HG03045 (cell line): ENCODE measurements around the gene ENOX1.

Source experiments
- ATAC-seq: cut with Tn5 transposase; IDR thresholded peaks from one replicate; pipeline ENCODE4 v1.9.1; 2021; ENCODE audit warnings: mild to moderate bottlenecking, moderate library complexity; ENCODE audit not compliant: unreplicated experiment

The ENOX1 gene

GRCh38 chr13:43611281-43612273 is 175.2 kb downstream of the ENOX1 start:
- no peak for ATAC-seq

GRCh38 chr13:43608400-43609137 is 178.2 kb downstream of the ENOX1 start:
- ATAC-seq = no peak

DNA sequence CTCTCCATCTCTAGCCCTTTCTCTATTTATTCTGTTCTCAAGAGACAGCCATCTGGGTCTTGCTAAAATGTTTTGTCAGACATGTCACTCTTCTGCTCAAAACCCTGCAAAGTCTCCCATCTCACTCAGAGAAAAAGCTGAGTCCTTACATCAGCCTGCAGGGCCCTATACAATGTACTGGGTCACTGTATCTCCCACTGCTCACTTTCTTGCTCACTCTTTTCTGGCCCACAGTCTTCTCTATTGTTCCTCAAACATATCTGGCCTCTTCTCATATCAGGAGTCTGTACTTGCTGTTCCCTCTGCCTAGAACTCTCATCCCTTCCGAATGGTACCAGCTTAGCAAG is 189.2 kb downstream of the ENOX1 start:
- no peak for ATAC-seq

DNA sequence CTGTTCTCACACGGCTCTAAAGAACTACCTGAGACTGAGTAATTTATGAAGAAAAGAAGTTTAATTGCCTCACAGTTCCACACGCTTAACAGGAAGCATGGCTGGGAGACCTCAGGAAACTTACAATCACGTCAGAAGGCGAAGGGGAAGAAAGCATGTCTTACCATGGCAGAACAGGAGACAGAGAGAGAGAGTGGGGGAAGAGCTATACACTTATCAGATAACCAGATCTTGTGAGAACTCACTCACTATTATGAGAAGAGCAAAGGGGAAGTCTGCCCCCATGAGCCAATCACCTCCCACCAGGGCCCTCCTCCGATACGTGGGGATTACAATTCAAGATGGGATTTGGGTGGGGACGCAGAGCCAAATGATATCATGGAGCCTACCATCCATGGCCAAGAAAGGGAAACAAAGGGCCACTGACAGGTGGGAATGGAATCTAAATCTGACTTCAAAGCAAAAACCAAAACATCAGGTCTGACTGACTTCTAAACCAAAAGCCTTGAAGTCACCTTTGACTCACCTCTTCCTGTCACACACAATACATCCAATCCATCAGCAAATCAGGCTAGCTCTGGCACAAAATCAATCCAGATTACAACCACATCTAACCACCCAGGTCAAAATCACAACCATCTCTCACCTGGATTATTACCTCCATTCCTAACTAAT is 189.7 kb downstream of the ENOX1 start:
- no peak for ATAC-seq

GRCh38 chr13:43596006-43596405 is 190.8 kb downstream of the ENOX1 start:
- ATAC-seq = no peak

GRCh38 chr13:43587376-43587775 is 199.4 kb downstream of the ENOX1 start:
- ATAC-seq = no peak

DNA sequence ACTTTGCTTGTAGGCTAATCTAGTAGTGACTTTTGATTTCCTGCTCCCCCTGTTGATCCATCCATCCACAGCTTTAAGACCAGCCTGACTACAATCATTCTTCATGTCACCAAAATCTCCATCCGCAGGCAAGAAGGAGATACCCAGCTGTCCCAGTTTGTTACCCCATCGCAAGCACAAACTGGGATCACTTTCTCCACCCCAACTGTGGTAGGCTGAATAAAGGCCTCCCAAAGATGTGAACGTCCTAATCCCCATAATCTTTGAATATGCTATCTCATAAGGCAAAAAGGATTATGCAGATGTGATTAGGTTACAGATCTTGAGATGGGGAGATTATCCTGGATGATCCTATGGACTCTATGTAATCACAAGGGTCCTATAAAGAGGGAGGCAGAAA is 202.0 kb downstream of the ENOX1 start:
- ATAC-seq = no peak

GRCh38 chr13:43583321-43583720 is 203.5 kb downstream of the ENOX1 start:
- no peak for ATAC-seq

GRCh38 chr13:43580280-43580679 is 206.5 kb downstream of the ENOX1 start:
- no peak for ATAC-seq

- ATAC-seq = no peak
Measured at GRCh38 chr13:43579321-43579720, 207.5 kb downstream of the ENOX1 start.

GRCh38 chr13:43574605-43575004 is 212.2 kb downstream of the ENOX1 start:
- ATAC-seq = no peak

- ATAC-seq = no peak
Measured at GRCh38 chr13:43573802-43574514, 212.8 kb downstream of the ENOX1 start.

- no peak for ATAC-seq
Measured at GRCh38 chr13:43573361-43573740, 213.4 kb downstream of the ENOX1 start.

GRCh38 chr13:43572656-43573360 is 214.0 kb downstream of the ENOX1 start:
- no peak for ATAC-seq

DNA sequence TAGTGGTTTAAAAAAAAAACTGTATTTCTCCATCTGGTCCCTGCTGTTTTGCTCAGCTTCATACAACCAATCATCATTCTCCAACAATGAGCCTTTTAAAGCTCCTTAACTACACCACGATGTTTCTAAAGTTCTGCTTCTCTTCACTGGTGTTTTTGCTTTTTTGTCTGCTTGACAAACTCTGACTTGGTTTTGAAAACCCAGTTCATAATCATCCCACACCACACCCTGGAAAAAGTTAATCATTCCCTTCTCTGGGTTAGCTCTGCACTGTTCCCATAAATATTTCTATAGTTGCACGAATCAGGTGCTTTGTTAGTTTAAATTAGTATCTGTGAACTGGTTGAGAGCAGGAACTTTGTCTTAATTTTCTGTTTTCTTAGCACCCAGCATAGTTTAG is 217.1 kb downstream of the ENOX1 start:
- no peak for ATAC-seq

DNA sequence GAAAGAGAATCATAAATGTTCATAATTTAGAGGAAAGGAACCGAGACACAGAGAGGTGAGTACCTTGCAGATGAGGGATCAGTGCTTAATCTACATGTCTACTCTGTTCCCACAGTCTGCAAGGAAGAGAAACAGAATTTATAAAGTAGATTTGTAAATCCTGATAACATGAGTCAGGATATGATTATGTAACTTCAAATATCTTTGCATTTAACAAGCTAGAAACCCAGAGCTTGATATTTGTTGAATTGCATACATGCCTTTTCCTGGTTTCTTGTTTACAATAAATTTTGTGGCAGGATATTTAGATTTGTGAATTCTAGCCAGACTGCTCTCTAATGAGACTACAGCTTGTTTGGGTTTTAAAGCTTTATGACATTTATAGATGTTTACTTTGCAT is 219.2 kb downstream of the ENOX1 start:
- no peak for ATAC-seq

DNA sequence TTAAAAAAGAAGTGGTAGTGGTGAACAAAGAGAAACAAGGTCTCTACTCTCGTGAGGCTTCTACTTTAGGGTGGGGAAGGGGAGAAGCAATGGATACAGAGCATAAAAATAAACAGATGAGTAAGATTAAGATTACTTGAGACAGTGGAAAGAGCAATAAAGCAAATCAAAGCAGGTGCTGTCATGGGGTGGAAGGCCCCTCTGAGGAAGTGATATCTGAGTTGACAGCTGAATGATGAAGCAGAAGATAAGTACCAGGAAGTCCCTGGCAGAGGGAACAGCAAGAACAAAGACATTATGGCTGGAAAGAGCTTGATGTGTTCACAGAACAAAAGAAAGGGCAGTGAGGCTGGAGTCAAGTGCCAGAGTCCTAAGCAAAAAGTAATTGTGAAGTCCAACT is 221.8 kb downstream of the ENOX1 start:
- no peak for ATAC-seq

DNA sequence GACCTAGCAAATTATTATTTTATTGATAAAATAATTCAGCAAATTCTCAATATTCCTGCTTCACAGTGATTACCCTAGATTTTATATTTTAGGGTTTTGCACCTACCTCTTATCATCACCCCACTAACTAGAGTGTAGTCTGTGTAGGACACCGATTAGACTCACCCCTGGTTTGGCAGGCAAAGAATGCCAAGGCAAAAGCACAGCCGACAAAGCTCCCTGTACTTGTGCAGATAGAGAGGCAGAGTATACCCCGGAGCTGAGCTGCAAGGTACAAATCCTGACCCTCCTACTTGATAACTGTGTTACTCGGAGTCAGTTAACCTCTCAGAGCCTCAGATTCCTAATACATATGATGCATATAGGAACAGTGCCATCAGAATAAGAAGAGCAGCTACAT is 225.7 kb downstream of the ENOX1 start:
- ATAC-seq = no peak

GRCh38 chr13:43558939-43559338 is 227.8 kb downstream of the ENOX1 start:
- no peak for ATAC-seq

- no peak for ATAC-seq
Measured at GRCh38 chr13:43558326-43558725, 228.4 kb downstream of the ENOX1 start.
